Activated naive CD8-positive, alpha-beta T cell (primary cell): ENCODE measurements around the gene TNIP1.

ENCODE experiments used
- H3K27ac Mint-ChIP-seq: one replicate; pipeline ENCODE4 v1.8.0; 2021; ENCODE audit warnings: mixed read lengths
- H3K27me3 Mint-ChIP-seq: one replicate; pipeline ENCODE4 v1.8.0; 2021; ENCODE audit warnings: mixed read lengths
- H3K36me3 Mint-ChIP-seq: one replicate; pipeline ENCODE4 v1.8.0; 2021; ENCODE audit warnings: mixed read lengths
- H3K4me1 Mint-ChIP-seq: one replicate; pipeline ENCODE4 v1.8.0; 2021; ENCODE audit warnings: low read depth, mixed read lengths
- H3K4me3 Mint-ChIP-seq: one replicate; pipeline ENCODE4 v1.8.0; 2021; ENCODE audit warnings: mild to moderate bottlenecking, mixed read lengths
- H3K9me3 Mint-ChIP-seq: one replicate; pipeline ENCODE4 v1.8.0; 2021; ENCODE audit warnings: low read depth, mixed read lengths

TNIP1 gene

GRCh38 chr5:151082282-151082902 is 1.6 kb upstream of the TNIP1 start:
- H3K27me3 Mint-ChIP-seq = no peaks in the 10 kb centered on the region
- H3K36me3 Mint-ChIP-seq = peaks cover 6% of the 10 kb centered on the region
- H3K27ac Mint-ChIP-seq = peak overlapping the region; percentile 37
- H3K9me3 Mint-ChIP-seq = no peaks in the 10 kb centered on the region
- peak overlapping the region; percentile 83 for H3K4me3 Mint-ChIP-seq
- H3K4me1 Mint-ChIP-seq = peaks cover 76% of the 10 kb centered on the region

DNA sequence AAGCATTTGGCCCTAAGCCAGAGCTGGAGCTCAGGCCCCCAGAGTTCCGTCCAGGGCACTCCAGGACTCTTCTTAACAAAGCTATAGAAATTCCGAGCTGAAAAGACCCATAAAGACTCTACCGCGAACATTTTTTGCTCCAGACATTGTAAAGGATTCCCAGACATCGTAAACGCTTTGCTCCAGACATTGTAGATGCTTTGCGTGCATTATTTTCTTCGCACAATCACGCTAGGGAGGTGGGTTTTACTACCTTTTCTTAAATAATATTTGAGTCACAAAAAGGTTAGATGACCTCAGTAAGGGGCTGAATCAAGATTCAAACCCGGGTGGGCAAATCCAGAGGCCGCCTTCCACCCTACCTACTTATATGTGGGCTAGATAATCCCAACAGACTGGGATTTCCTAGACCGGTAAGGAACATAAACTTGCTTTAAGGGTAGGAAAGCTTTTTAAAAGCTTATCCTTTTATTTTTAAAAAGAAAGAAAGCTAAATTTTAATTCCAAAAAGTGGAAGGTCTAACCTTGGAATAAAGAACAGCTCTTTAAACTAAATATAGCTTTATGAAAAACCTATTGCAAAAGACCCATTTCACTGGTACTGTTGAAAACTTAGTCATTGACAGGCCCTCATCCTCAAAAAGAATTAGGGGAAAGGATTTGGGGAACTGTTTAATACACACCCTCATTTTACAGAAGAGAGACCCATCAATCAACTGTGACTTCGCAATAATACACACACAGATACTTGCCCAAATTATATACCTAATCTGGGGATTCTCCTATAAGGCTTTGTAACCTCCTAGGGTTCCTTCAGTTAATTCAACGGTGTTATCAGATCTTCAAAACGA is 822 bp upstream of the TNIP1 start:
- H3K4me3 Mint-ChIP-seq = peak overlapping the region; percentile 83
- no peaks in the 10 kb centered on the region for H3K27me3 Mint-ChIP-seq
- peaks cover 77% of the 10 kb centered on the region for H3K4me1 Mint-ChIP-seq
- no peaks in the 10 kb centered on the region for H3K9me3 Mint-ChIP-seq
- peaks cover 8% of the 10 kb centered on the region for H3K36me3 Mint-ChIP-seq
- H3K27ac Mint-ChIP-seq = peak overlapping the region; percentile 85

DNA sequence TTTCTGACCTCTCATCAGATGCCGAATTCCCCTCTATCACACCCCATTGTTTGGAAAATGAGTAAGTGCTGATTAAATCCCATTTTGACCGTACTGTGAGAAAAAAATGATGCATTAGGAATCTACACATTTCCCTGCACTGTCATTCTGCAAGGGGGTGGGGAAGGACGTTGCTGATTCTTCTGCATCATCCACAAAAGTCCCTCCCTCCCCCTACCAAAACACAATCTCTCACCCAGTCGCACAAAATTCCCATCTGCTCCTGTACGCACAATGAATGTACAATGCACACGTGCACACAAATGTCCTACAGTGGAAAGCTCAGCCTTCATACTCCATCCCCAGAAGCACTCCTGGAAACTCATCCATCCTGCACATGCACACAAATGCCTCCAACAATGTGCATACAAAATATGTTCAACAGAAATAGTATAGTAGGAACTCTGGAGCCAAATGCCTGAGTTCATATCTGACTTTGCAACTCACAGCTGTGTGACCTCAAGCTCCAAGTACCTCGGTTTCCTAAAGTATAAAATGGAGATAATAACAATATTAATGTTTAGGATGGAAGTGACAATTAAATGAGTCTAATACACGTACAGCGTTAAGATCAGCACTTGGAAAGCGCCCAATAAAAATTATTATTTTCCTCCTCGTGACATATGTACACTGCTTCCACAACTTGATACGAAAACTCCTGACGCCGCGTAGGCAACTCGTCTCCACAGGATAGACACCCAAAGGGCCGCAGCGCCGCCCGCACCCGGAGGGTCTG is 809 bp downstream of the TNIP1 start:
- Mint-ChIP-seq H3K27me3 (no peaks in the 10 kb centered on the region), H3K27ac (peak overlapping the region; percentile 95), H3K4me3 (peak overlapping the region; percentile 96), H3K36me3 (peaks cover 8% of the 10 kb centered on the region), H3K9me3 (no peaks in the 10 kb centered on the region), H3K4me1 (peaks cover 77% of the 10 kb centered on the region)

DNA sequence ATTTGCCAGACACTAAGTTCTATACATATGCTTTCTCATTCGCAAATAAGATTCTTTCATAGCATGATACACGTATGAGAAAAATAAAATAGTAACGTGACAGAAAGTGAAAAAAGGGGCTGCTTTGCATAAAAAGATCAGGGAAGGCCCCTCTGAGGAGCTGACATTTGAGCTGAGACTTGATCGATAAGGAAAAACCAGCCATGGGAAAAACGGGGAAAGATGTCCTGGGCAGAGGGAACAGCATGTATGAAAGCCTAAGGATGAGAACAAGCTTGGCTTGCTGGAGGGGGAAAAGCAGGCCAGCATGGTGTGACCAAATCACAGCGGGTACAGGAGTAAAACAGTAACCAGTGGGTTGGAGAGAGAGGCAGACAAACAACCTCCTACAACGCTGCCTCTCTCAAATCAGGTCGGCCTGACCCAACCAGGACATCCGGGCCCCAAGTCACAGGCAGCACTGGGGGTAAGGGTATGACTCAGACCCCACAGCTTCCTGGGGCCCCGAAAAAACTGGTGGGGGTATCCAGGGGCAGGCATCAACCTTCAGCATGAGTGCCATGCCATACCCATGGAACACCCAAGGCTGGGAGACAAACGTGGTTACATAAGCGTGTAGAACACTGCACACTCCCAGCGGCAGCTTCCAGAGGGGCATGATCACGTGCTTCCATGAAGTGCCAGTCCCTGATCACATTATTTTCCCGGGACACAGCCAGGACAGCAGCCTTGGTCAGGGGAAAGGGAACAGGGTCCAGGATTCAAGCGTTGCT is 2.2 kb downstream of the TNIP1 start:
- peak overlapping the region; percentile 95 for H3K27ac Mint-ChIP-seq
- H3K9me3 Mint-ChIP-seq = no peaks in the 10 kb centered on the region
- no peaks in the 10 kb centered on the region for H3K27me3 Mint-ChIP-seq
- H3K4me1 Mint-ChIP-seq = peaks cover 75% of the 10 kb centered on the region
- H3K36me3 Mint-ChIP-seq = peaks cover 8% of the 10 kb centered on the region
- H3K4me3 Mint-ChIP-seq = peak overlapping the region; percentile 96

DNA sequence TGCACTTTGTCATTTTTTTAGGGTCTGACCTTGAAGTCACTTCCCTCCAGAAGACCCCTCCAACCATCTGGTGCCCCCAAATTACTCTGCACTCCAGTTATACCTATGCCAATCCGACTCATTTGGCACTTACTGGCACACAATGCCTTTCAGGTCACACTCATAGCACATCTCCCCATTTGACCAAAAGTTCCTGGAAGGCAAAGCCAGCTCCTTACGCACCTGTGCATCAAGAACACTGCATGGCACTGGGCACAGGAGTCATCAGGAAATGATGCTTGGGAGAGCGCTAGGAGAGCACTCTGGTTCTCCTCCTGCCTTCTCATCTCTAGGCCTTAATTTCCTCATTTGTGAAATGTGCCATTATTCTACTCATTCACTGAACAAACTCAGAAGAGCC is 2.9 kb downstream of the TNIP1 start:
- Mint-ChIP-seq H3K9me3 (no peaks in the 10 kb centered on the region), H3K4me3 (peak overlapping the region; percentile 96), H3K27ac (peak overlapping the region; percentile 95), H3K27me3 (no peaks in the 10 kb centered on the region), H3K36me3 (peaks cover 8% of the 10 kb centered on the region), H3K4me1 (peaks cover 69% of the 10 kb centered on the region)

DNA sequence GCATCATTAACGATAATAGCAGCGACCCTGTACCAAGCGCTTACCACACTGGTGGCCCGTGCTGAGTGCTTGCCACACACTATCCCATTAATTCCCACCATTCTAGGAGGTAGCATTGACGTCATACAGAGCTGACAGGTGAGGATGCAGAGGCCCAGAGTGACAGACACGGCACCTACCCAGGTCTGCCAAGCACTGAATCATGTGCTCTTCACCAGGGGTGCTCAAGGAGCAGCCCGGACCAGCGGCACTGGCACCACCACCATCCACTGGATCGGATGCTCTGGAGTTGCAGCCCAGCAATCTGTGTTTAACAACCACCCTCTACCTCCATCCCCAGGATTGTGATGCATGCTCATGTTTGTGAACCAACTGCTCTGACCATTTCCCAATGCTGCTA is 3.4 kb downstream of the TNIP1 start:
- Mint-ChIP-seq H3K36me3 (peaks cover 8% of the 10 kb centered on the region), H3K4me3 (peak overlapping the region; percentile 96), H3K27ac (peak overlapping the region; percentile 95), H3K4me1 (peaks cover 67% of the 10 kb centered on the region), H3K27me3 (no peaks in the 10 kb centered on the region), H3K9me3 (no peaks in the 10 kb centered on the region)

GRCh38 chr5:151076616-151077015 is 4.2 kb downstream of the TNIP1 start:
- Mint-ChIP-seq H3K9me3 (no peaks in the 10 kb centered on the region), H3K4me3 (peak overlapping the region; percentile 96), H3K36me3 (peaks cover 8% of the 10 kb centered on the region), H3K27me3 (no peaks in the 10 kb centered on the region), H3K27ac (peak overlapping the region; percentile 95), H3K4me1 (peaks cover 69% of the 10 kb centered on the region)

DNA sequence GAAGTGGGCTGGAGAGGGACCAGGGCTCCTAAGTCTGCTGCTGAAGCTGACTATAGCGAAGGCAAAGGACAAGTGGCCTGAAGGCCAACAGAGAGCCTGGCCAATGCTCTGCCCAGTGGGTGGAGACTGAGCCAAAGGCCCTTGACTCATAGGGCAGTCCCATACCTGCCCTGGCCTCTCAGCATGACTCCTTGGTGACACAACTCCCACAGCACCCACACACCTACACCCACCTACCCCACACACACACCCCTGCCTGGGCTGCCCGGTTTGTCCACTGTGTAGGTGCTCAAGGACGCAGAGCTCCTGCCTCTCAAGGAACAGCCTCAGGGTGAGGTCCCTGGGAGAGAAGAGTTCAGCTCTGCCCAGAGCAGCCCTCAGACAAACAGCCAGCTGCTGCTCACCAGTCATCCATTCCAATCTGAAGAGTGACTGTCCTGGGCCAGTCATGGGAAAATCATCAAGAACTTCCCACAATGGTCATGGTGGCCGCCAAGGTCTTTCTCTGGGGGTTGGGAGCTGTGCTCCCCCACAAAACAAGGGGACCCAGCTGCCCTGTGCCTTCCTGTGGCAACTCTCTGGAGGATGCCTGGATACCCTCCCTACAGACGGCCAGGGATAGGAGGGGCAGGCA is 5.0 kb downstream of the TNIP1 start:
- H3K27ac Mint-ChIP-seq = peak overlapping the region; percentile 95
- H3K4me1 Mint-ChIP-seq = peaks cover 76% of the 10 kb centered on the region
- H3K9me3 Mint-ChIP-seq = no peaks in the 10 kb centered on the region
- H3K27me3 Mint-ChIP-seq = no peaks in the 10 kb centered on the region
- H3K4me3 Mint-ChIP-seq = peak overlapping the region; percentile 96
- peaks cover 8% of the 10 kb centered on the region for H3K36me3 Mint-ChIP-seq

DNA sequence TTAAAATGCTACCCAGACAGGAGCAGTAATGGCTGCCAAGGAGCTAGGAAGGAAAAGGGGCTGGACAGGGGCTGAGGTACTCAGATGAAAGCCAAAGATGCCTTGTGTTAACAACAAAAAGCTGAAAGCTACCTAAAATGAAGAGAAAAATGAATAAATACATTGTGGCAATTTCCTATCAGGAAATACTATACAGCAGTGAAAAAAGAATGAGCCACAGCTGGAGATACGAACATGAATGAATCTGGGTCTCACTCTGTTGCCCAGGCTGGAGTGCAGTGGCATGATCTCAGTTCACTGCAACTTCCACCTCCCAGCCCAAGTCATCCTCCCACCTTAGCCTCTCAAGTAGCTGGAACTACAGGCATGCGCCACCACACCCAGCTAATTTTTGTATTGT is 6.3 kb downstream of the TNIP1 start:
- Mint-ChIP-seq H3K27me3 (no peaks in the 10 kb centered on the region), H3K27ac (no peak overlapping the region), H3K4me1 (peaks cover 82% of the 10 kb centered on the region), H3K36me3 (peaks cover 10% of the 10 kb centered on the region), H3K9me3 (no peaks in the 10 kb centered on the region), H3K4me3 (no peak overlapping the region)

- Mint-ChIP-seq H3K9me3 (no peaks in the 10 kb centered on the region), H3K4me3 (no peak overlapping the region), H3K36me3 (peaks cover 10% of the 10 kb centered on the region), H3K4me1 (peaks cover 85% of the 10 kb centered on the region), H3K27me3 (no peaks in the 10 kb centered on the region), H3K27ac (no peak overlapping the region)
Observed at GRCh38 chr5:151073280-151073679, 7.6 kb downstream of the TNIP1 start.

- H3K4me1 Mint-ChIP-seq = peaks cover 85% of the 10 kb centered on the region
- H3K36me3 Mint-ChIP-seq = peaks cover 4% of the 10 kb centered on the region
- H3K4me3 Mint-ChIP-seq = no peak overlapping the region
- H3K27ac Mint-ChIP-seq = peak overlapping the region; percentile 51
- no peaks in the 10 kb centered on the region for H3K9me3 Mint-ChIP-seq
- H3K27me3 Mint-ChIP-seq = no peaks in the 10 kb centered on the region
Observed at GRCh38 chr5:151072630-151073025, 8.2 kb downstream of the TNIP1 start.

DNA sequence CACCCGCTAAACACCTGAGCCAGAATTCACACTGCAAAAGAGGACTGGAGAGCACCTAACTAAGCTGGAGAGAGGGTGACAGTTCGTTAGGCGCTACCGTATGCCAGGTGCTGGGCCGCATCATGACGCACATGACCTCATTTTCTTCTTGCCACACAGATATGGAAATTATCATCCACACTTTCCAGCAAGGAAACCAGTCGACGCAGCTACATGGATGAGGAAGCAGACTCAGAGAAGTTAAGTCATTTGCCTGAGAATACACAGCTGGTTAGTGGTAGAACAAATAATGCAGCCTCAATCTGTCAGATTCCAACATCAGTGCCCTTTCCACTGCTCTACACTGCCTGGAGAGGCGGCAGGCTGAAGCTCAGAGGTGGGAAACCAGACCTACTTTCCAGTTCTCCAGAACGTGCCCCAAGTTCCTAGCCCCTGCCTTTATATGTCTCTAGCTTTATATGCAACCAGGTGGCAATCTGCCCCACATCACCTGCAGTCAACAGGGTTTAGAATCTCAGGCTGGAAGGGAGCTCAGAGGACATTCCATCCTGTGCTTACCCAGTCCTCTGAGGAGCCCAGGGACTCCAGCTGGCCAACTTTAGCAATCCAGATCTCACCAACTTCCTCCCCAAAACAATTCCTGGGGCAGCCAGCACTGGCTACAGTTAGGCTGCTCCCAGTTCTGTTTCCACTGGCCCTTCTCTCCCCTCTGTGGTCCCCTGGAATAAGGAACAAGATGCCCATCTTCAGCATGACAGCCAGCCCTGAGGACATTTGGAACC is 8.8 kb downstream of the TNIP1 start:
- Mint-ChIP-seq H3K27me3 (no peaks in the 10 kb centered on the region), H3K4me3 (no peak overlapping the region), H3K36me3 (peaks cover 4% of the 10 kb centered on the region), H3K9me3 (no peaks in the 10 kb centered on the region), H3K27ac (peak overlapping the region; percentile 51), H3K4me1 (peaks cover 85% of the 10 kb centered on the region)

- H3K27ac Mint-ChIP-seq = no peak overlapping the region
- peaks cover 2% of the 10 kb centered on the region for H3K36me3 Mint-ChIP-seq
- H3K27me3 Mint-ChIP-seq = no peaks in the 10 kb centered on the region
- H3K9me3 Mint-ChIP-seq = no peaks in the 10 kb centered on the region
- no peak overlapping the region for H3K4me3 Mint-ChIP-seq
- H3K4me1 Mint-ChIP-seq = peaks cover 85% of the 10 kb centered on the region
Observed at GRCh38 chr5:151071021-151071420, 9.8 kb downstream of the TNIP1 start.
